PC-9 (cell line): ENCODE data around the gene HOXB6. TPM values are rescaled to one million over a fixed set of nuclear protein-coding genes. Genes with fewer than 3 reads are reported as not detected.
A peak's percentile ranks its signal among the peaks of the same experiment; 100 is the strongest.

Source experiments
- BruUV-seq: library from RNA; stranded (reverse); fragments of 400-500 nt; replicated peaks from 2 replicates; lab custom pipeline; 2021; lab: Mats Ljungman, UMichigan
- CTCF ChIA-PET: fragments of 300-600 bp; sonication (Branson Sonifier 250); formaldehyde crosslinking; loops from one replicate; lab custom pipeline; 2022; ENCODE audit warnings: antibody characterized with exemption; lab: Charles Lee
- POLR2A ChIA-PET: fragments of 300-600 bp; sonication (Branson Sonifier 250); formaldehyde crosslinking; loops from one replicate; lab custom pipeline; 2022; ENCODE audit warnings: antibody characterized with exemption; ENCODE audit not compliant: unreplicated experiment; lab: Charles Lee
- DNase-seq, 2 experiments: peaks; one replicate each; pipeline versions ENCODE4 v3.0.0 to v3.0.0-alpha.2; 2015 to 2022; ENCODE audit warnings: mixed read lengths in 1 of 2
- H2AFZ ChIP-seq: fragments of 200-600 bp; sonication (generic); 2 replicates; pipeline ENCODE4 v1.8.1; 2017; ENCODE audit warnings: antibody characterized with exemption
- H3F3A ChIP-seq: fragments of 200-600 bp; sonication (generic); 2 replicates; pipeline ENCODE4 v1.8.1; 2017; ENCODE audit warnings: antibody characterized with exemption, mild to moderate bottlenecking, low read depth; ENCODE audit not compliant: insufficient read depth
- H3K27ac ChIP-seq: fragments of 200-600 bp; sonication (generic); 2 replicates; pipeline ENCODE4 v1.6.1; 2016; ENCODE audit warnings: mixed run types
- H3K27me3 ChIP-seq: fragments of 200-600 bp; sonication (generic); 2 replicates; pipeline ENCODE4 v1.6.1; 2016; ENCODE audit warnings: low read depth, mixed run types; ENCODE audit not compliant: insufficient read depth
- H3K36me3 ChIP-seq: fragments of 200-600 bp; sonication (generic); 2 replicates; pipeline ENCODE4 v1.6.1; 2016; ENCODE audit warnings: low read depth, mixed run types
- H3K4me1 ChIP-seq: fragments of 200-600 bp; sonication (generic); replicated peaks from 2 replicates; pipeline ENCODE4 v1.6.1; 2016; ENCODE audit warnings: mixed run types; ENCODE audit not compliant: insufficient read depth
- H3K4me2 ChIP-seq: fragments of 200-600 bp; sonication (generic); 2 replicates; pipeline ENCODE4 v1.6.1; 2017; ENCODE audit warnings: mixed run types
- H3K4me3 ChIP-seq: fragments of 200-600 bp; sonication (generic); 2 replicates; pipeline ENCODE4 v1.6.1; 2016; ENCODE audit warnings: mixed run types
- H3K79me2 ChIP-seq: fragments of 200-600 bp; sonication (generic); 2 replicates; pipeline ENCODE4 v1.6.1; 2017; ENCODE audit warnings: low read depth, mixed run types
- H3K9me2 ChIP-seq: fragments of 200-600 bp; sonication (generic); 2 replicates; pipeline ENCODE4 v1.8.1; 2017; ENCODE audit warnings: mild to moderate bottlenecking; ENCODE audit not compliant: insufficient read depth
- H3K9me3 ChIP-seq: fragments of 200-600 bp; sonication (generic); 2 replicates; pipeline ENCODE4 v1.8.1; 2016; ENCODE audit warnings: low read depth; ENCODE audit not compliant: insufficient read depth
- H4K20me1 ChIP-seq: fragments of 200-600 bp; sonication (generic); 2 replicates; pipeline ENCODE4 v1.8.1; 2017; ENCODE audit not compliant: insufficient read depth
- CTCF ChIP-seq: fragments of 200-600 bp; sonication (generic); conservative IDR thresholded peaks from 2 replicates; pipeline ENCODE4 v1.6.1; 2017; ENCODE audit warnings: mixed run types, antibody characterized with exemption, mild to moderate bottlenecking, moderate library complexity
- EZH2 ChIP-seq: fragments of 200-600 bp; sonication (generic); IDR thresholded peaks from 2 replicates; pipeline ENCODE4 v1.8.0; 2017; ENCODE audit warnings: antibody characterized with exemption, low read depth
- intact Hi-C: fragments of 100-400 bp; cut with micrococcal nuclease; formaldehyde crosslinking; loops from one replicate; pipeline ENCODE4 v1.10.0; 2022; ENCODE audit not compliant: unreplicated experiment
- total RNA-seq: library from RNA; stranded (reverse); gene quantifications from 2 replicates; pipeline ENCODE4 v1.2.3, GENCODE V29; 2021

Gene HOXB6
- total RNA-seq, 1 experiment from 2014 or later: 30.7 TPM

GRCh38 chr17:48589060-48589830 lies 15.5 kb downstream of the HOXB6 start:
- Histone ChIP-seq H3K4me1 (peaks cover 12% of the 10 kb centered on the region), H2AFZ (no peak overlapping the region), H3K36me3 (no peaks in the 10 kb centered on the region; the same call in none of the 2 replicates), H4K20me1 (no peaks in the 10 kb centered on the region), H3K27me3 (no peaks in the 10 kb centered on the region), H3F3A (peaks cover 13% of the 10 kb centered on the region; the same call in 1 of the 2 replicates), H3K4me3 (no peak overlapping the region), H3K4me2 (no peak overlapping the region), H3K79me2 (0 out of 2 replicates have a peak, but pooled peaks cover 3% of the 10 kb centered on the region), H3K27ac (no peak overlapping the region), H3K9me3 (no peaks in the 10 kb centered on the region), H3K9me2 (no peaks in the 10 kb centered on the region)
- CTCF ChIA-PET: interaction anchor here (0.7 kb wide), 1 partner anchor 471 kb away, joined by 4 read pairs; no protein-coding TSS in a partner anchor
- POLR2A ChIA-PET: no interaction called here
- DNase-seq: no peak
- no TSS peak for BruUV-seq
- TF ChIP-seq EZH2 (no peak), CTCF (no peak)
- intact Hi-C loops: no loop called here

GRCh38 chr17:48588528-48588927 lies 16.3 kb downstream of the HOXB6 start:
- no peaks in the 10 kb centered on the region for H4K20me1 ChIP-seq
- H3K4me3 ChIP-seq: no peak overlapping the region
- peaks cover 12% of the 10 kb centered on the region for H3K4me1 ChIP-seq
- H3K4me2 ChIP-seq: no peak overlapping the region
- POLR2A ChIA-PET: no interaction called here
- H3K27ac ChIP-seq: no peak overlapping the region
- no peak for DNase-seq
- intact Hi-C loops: no loop called here
- no peaks in the 10 kb centered on the region for H3K9me2 ChIP-seq
- H3F3A ChIP-seq: peaks cover 13% of the 10 kb centered on the region; the same call in 1 of the 2 replicates
- H3K36me3 ChIP-seq: no peaks in the 10 kb centered on the region; the same call in none of the 2 replicates
- H3K27me3 ChIP-seq: no peaks in the 10 kb centered on the region
- CTCF ChIA-PET: no interaction called here
- no TSS peak for BruUV-seq
- no peak overlapping the region for H2AFZ ChIP-seq
- H3K79me2 ChIP-seq: 0 out of 2 replicates have a peak, but pooled peaks cover 5% of the 10 kb centered on the region
- H3K9me3 ChIP-seq: no peaks in the 10 kb centered on the region
- TF ChIP-seq EZH2: no peak
- TF ChIP-seq CTCF: no peak

- CTCF ChIA-PET: no interaction called here
Observed at GRCh38 chr17:48588074-48588415, 16.7 kb downstream of the HOXB6 start.

More at GRCh38 chr17:48588074-48588415, 16.7 kb downstream of the HOXB6 start:
- POLR2A ChIA-PET: no interaction called here
- H3K79me2 ChIP-seq: 0 out of 2 replicates have a peak, but pooled peaks cover 5% of the 10 kb centered on the region
- no peak overlapping the region for H2AFZ ChIP-seq
- H3F3A ChIP-seq: peaks cover 13% of the 10 kb centered on the region; the same call in 1 of the 2 replicates
- no peak overlapping the region; the same call in 1 of the 2 replicates for H3K4me2 ChIP-seq
- BruUV-seq: no TSS peak
- no peaks in the 10 kb centered on the region for H3K9me3 ChIP-seq
- no peak overlapping the region for H3K4me3 ChIP-seq
- 0 out of 2 replicates have a peak overlapping the region, but pooled peaks have one; percentile 23 for H3K27ac ChIP-seq
- no peaks in the 10 kb centered on the region for H3K9me2 ChIP-seq
- DNase-seq: no peak
- intact Hi-C loops: no loop called here
- H3K4me1 ChIP-seq: peaks cover 12% of the 10 kb centered on the region
- no peaks in the 10 kb centered on the region for H4K20me1 ChIP-seq
- H3K27me3 ChIP-seq: no peaks in the 10 kb centered on the region
- TF ChIP-seq CTCF: no peak
- TF ChIP-seq EZH2: no peak
- H3K36me3 ChIP-seq: no peaks in the 10 kb centered on the region; the same call in 1 of the 2 replicates
